Neutrophil (primary cell): ENCODE results near the gene ARHGAP5.
"Not testable (repeated sequence)": the region's sequence is repeated elsewhere in the genome, so short reads cannot be mapped to it uniquely, and the experiment has no call there.

Source experiments
- H3K27ac ChIP-seq: fragments of 200-600 bp; sonication (generic); 2 replicates; pipeline ENCODE4 v1.5.1; 2016; ENCODE audit warnings: mild to moderate bottlenecking, moderate library complexity
- H3K27me3 ChIP-seq: fragments of 200-600 bp; sonication (generic); 2 replicates; pipeline ENCODE4 v1.6.0; 2016; ENCODE audit warnings: mild to moderate bottlenecking
- H3K36me3 ChIP-seq: fragments of 200-600 bp; sonication (generic); 2 replicates; pipeline ENCODE4 v1.5.1; 2017
- H3K4me1 ChIP-seq, 2 experiments: fragments of 200-600 bp in 1 of 2; sonication (generic) in 1 of 2; 1 replicate in 1 of 2; 2 replicates in 1 of 2; pipeline versions ENCODE4 v1.5.1 to v1.6.1; 2013 to 2016; ENCODE audit warnings: low read depth in 1 of 2, low read length in 1 of 2, mild to moderate bottlenecking in 1 of 2, moderate library complexity in 1 of 2; ENCODE audit not compliant: control insufficient read depth in 1 of 2, insufficient read depth in 1 of 2
- H3K4me3 ChIP-seq, 2 experiments: fragments of 200-600 bp in 1 of 2; sonication (generic) in 1 of 2; 1 replicate in 1 of 2; 2 replicates in 1 of 2; pipeline ENCODE4 v1.5.1; 2013 to 2016; ENCODE audit warnings: low read depth in 1 of 2, low read length in 1 of 2, mild to moderate bottlenecking in 1 of 2, moderate library complexity in 1 of 2
- H3K9me3 ChIP-seq: fragments of 200-600 bp; sonication (generic); 2 replicates; pipeline ENCODE4 v1.5.1; 2016
- CTCF ChIP-seq: fragments of 200-600 bp; sonication (generic); IDR thresholded peaks from 2 replicates; pipeline ENCODE4 v1.5.1; 2016; ENCODE audit warnings: antibody characterized with exemption

ARHGAP5 gene

GRCh38 chr14:32129124-32129523 is 52.0 kb downstream of the ARHGAP5 start:
- H3K4me1 ChIP-seq, result peaks cover 0 to 4% of the 10 kb centered on the region in 2 experiments
- TF ChIP-seq CTCF, result no peak
- H3K4me3 ChIP-seq, result no peak overlapping the region
- H3K27me3 ChIP-seq, result no peaks in the 10 kb centered on the region
- no peaks in the 10 kb centered on the region for H3K9me3 ChIP-seq
- no peak overlapping the region for H3K27ac ChIP-seq
- no peaks in the 10 kb centered on the region for H3K36me3 ChIP-seq

GRCh38 chr14:32131689-32132088 is 54.6 kb downstream of the ARHGAP5 start:
- H3K36me3 ChIP-seq, H3K27me3 ChIP-seq, H3K27ac ChIP-seq, H3K9me3 ChIP-seq, H3K4me1 ChIP-seq, H3K4me3 ChIP-seq: not testable (repeated sequence)

- no peaks in the 10 kb centered on the region for H3K27me3 ChIP-seq
- H3K4me1 ChIP-seq, result no peaks in the 10 kb centered on the region
- no peak for TF ChIP-seq CTCF
- no peaks in the 10 kb centered on the region for H3K9me3 ChIP-seq
- no peaks in the 10 kb centered on the region for H3K36me3 ChIP-seq
- H3K4me3 ChIP-seq, result no peak overlapping the region
- H3K27ac ChIP-seq, result no peak overlapping the region
These were observed 57.5 kb downstream of the ARHGAP5 start for GRCh38 chr14:32134448-32135097.

- Histone ChIP-seq H3K4me1 (no peaks in the 10 kb centered on the region), H3K9me3 (no peaks in the 10 kb centered on the region), H3K27ac (no peak overlapping the region), H3K27me3 (no peaks in the 10 kb centered on the region), H3K36me3 (no peaks in the 10 kb centered on the region), H3K4me3 (no peak overlapping the region)
- TF ChIP-seq CTCF, result no peak
These were observed 59.1 kb downstream of the ARHGAP5 start for GRCh38 chr14:32136027-32136825.

GRCh38 chr14:32137313-32137712 is 60.2 kb downstream of the ARHGAP5 start:
- no peaks in the 10 kb centered on the region for H3K9me3 ChIP-seq
- H3K4me1 ChIP-seq, result no peaks in the 10 kb centered on the region
- no peaks in the 10 kb centered on the region for H3K36me3 ChIP-seq
- H3K4me3 ChIP-seq, result no peak overlapping the region
- TF ChIP-seq CTCF, result no peak
- no peak overlapping the region for H3K27ac ChIP-seq
- H3K27me3 ChIP-seq, result no peaks in the 10 kb centered on the region

GRCh38 chr14:32137892-32138291 is 60.8 kb downstream of the ARHGAP5 start:
- Histone ChIP-seq H3K27me3 (no peaks in the 10 kb centered on the region), H3K9me3 (no peaks in the 10 kb centered on the region), H3K36me3 (no peaks in the 10 kb centered on the region), H3K4me1 (no peaks in the 10 kb centered on the region), H3K4me3 (no peak overlapping the region), H3K27ac (no peak overlapping the region)
- TF ChIP-seq CTCF, result no peak
